ENCODE results near the gene DTL. TPM values are rescaled to one million over a fixed set of nuclear protein-coding genes. Genes with fewer than 3 reads are reported as not detected.
A peak's percentile ranks its signal among the peaks of the same experiment; 100 is the strongest.

The DTL gene
- polyA plus RNA-seq, 2 of the 4 experiments (the other 2 are of a cell fraction): 22.0 to 30.2 TPM

GRCh38 chr1:212034516-212035122 lies 929 bp upstream of the DTL start:
- TF ChIP-seq CHD2 (IDR thresholded peaks at IDR 0.05; ENCODE audit: low read length, partially characterized antibody): no peak
- TF ChIP-seq E2F6 (IDR thresholded peaks at IDR 0.05; ENCODE audit: borderline replicate concordance, low read depth): no peak
- TF ChIP-seq EP300 (IDR thresholded peaks at IDR 0.05): no peak
- peak; percentile 72 to 85 for TF ChIP-seq RAD21 (conservative IDR thresholded peaks at IDR 0.05 in 1 of 2, IDR thresholded peaks at IDR 0.05 in 1 of 2)
- TF ChIP-seq PBX3 (IDR thresholded peaks at IDR 0.05): no peak
- TF ChIP-seq GATA3 (IDR thresholded peaks at IDR 0.05; ENCODE audit: borderline replicate concordance): no peak
- no peak for TF ChIP-seq SREBF2 (IDR thresholded peaks at IDR 0.05)
- TF ChIP-seq HDAC2 (IDR thresholded peaks at IDR 0.05): 0 out of 2 replicates have a peak, but pooled peaks have one; percentile 22
- no peak for TF ChIP-seq FOXS1 (CRISPR knock-in tag; IDR thresholded peaks at IDR 0.05)
- TF ChIP-seq NFE2L2 (conservative IDR thresholded peaks at IDR 0.05; ENCODE audit: low read length): no peak
- no peak for TF ChIP-seq BHLHE40 (IDR thresholded peaks at IDR 0.05; ENCODE audit: low read depth, low read length)
- no peak for TF ChIP-seq ZFP36 (IDR thresholded peaks at IDR 0.05; ENCODE audit: borderline replicate concordance, partially characterized antibody)
- peak; percentile 84; the same call in 1 of the 2 replicates for TF ChIP-seq KDM1A (IDR thresholded peaks at IDR 0.05; ENCODE audit: low read depth)
- TF ChIP-seq EHF (CRISPR knock-in tag; IDR thresholded peaks at IDR 0.05): no peak
- no peak for TF ChIP-seq ELK1 (IDR thresholded peaks at IDR 0.05; ENCODE audit: low read depth, low read length)
- TF ChIP-seq RFX5 (IDR thresholded peaks at IDR 0.05): no peak
- TF ChIP-seq TFCP2L1 (CRISPR knock-in tag; IDR thresholded peaks at IDR 0.05): 0 out of 2 replicates have a peak, but pooled peaks have one; percentile 15
- TF ChIP-seq RCOR1 (IDR thresholded peaks at IDR 0.05; ENCODE audit: low read depth, low read length): no peak
- no peak for TF ChIP-seq ZNF302 (CRISPR knock-in tag; IDR thresholded peaks at IDR 0.05)
- TF ChIP-seq, protein P1, sequence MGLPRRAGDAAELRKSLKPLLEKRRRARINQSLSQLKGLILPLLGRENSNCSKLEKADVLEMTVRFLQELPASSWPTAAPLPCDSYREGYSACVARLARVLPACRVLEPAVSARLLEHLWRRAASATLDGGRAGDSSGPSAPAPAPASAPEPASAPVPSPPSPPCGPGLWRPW (IDR thresholded peaks at IDR 0.05): no peak
- TF ChIP-seq SMC3 (IDR thresholded peaks at IDR 0.05): peak; percentile 92; the same call in 2 of the 3 replicates
- peak; percentile 38 to 43; a peak in 2 of 4 replicates for TF ChIP-seq CEBPB (IDR thresholded peaks at IDR 0.05)
- peak; percentile 9 for TF ChIP-seq MAFK (IDR thresholded peaks at IDR 0.05; ENCODE audit: partially characterized antibody)
- ChIA-PET CTCF (interaction anchor here (0.5 to 6.2 kb wide), 51 partner anchors 12 to 421 kb away, joined by 3 to 122 read pairs (median 5); partner anchors contain the start of gene NEK2), POLR2A (interaction anchor here (0.5 to 2.4 kb wide), 11 partner anchors 12 to 764 kb away, joined by 3 to 34 read pairs (median 4); partner anchors contain the start of gene PPP2R5A)
- DNase-seq (ENCODE audit: low read depth in 1 of 2, low spot score in 1 of 2): no peak
- under 1% methylated on average over 13 of the region's 13 CpGs for WGBS (ENCODE audit: missing lambda C conversion rate)
- no peak for FAIRE-seq
- Histone ChIP-seq H3K4me3 (peak overlapping the region; percentile 65), H3K4me2 (peak overlapping the region; percentile 78), H3K4me1 (peaks cover 73% of the 10 kb centered on the region), H3K27ac (peak overlapping the region; percentile 85 to 90), H3K9me3 (no peaks in the 10 kb centered on the region)
- ATAC-seq: peak; percentile 30 to 46; a peak in 5 of 6 replicates

GRCh38 chr1:212035835-212036605 lies 472 bp downstream of the DTL start:
- Histone ChIP-seq H3K27ac (peak overlapping the region; percentile 62 to 85), H3K9me3 (no peaks in the 10 kb centered on the region), H3K4me3 (peak overlapping the region; percentile 65), H3K4me1 (peaks cover 73% of the 10 kb centered on the region), H3K4me2 (peak overlapping the region; percentile 85)
- 2% methylated on average over 32 of the region's 32 CpGs for WGBS (ENCODE audit: missing lambda C conversion rate)
- TF ChIP-seq CBX2 (IDR thresholded peaks at IDR 0.05; ENCODE audit: borderline replicate concordance, low read depth) (no peak), KDM5A (IDR thresholded peaks at IDR 0.05) (peak; percentile 51; the same call in 1 of the 2 replicates), JUN (IDR thresholded peaks at IDR 0.05) (no peak), HOXA7 (CRISPR knock-in tag; IDR thresholded peaks at IDR 0.05) (no peak), ESRRA (IDR thresholded peaks at IDR 0.05; ENCODE audit: borderline replicate concordance, low read length) (no peak), FOSL2 (IDR thresholded peaks at IDR 0.05) (no peak), FOSL2 (CRISPR knock-in tag; IDR thresholded peaks at IDR 0.05) (peak; percentile 19; the same call in 1 of the 2 replicates), KDM1A (IDR thresholded peaks at IDR 0.05; ENCODE audit: low read depth) (no peak)
- POLR2A ChIA-PET: interaction anchor here (0.6 to 2.4 kb wide), 22 partner anchors 14 to 696 kb away, joined by 3 to 34 read pairs (median 4); partner anchors contain the start of genes ATF3 and PPP2R5A
- CTCF ChIA-PET: interaction anchor here (0.7 to 6.2 kb wide), 47 partner anchors 10 to 453 kb away, joined by 3 to 122 read pairs (median 5); partner anchors contain the start of gene NEK2
- no peak for DNase-seq (ENCODE audit: low read depth in 1 of 2, low spot score in 1 of 2)
- peak; percentile 37 to 54; a peak in 5 of 6 replicates for ATAC-seq
- no peak for FAIRE-seq
